Thymus (tissue), 11 donors: ENCODE data around the gene BCL2L1. TPM values are rescaled to one million over a fixed set of nuclear protein-coding genes. Genes with fewer than 3 reads are reported as not detected.

Source experiments
- DNase-seq, 9 donors: peaks; one replicate each; pipeline ENCODE4 v3.0.0-alpha.2; 2013; ENCODE audit warnings: low spot score in 9 of 9, low read depth in 6 of 9, missing footprints in 1 of 9
- H3K27ac ChIP-seq, 2 donors: one replicate each; pipeline ENCODE4 v1.5.1; 2013; ENCODE audit warnings: control low read depth in 1 of 2, low read depth in 1 of 2, low read length in 1 of 2, mild to moderate bottlenecking in 1 of 2, moderate library complexity in 1 of 2
- H3K27me3 ChIP-seq, 2 donors: one replicate each; pipeline ENCODE4 v1.5.1; 2013; ENCODE audit warnings: low read length in 1 of 2; ENCODE audit not compliant: control insufficient read depth in 2 of 2, insufficient read depth in 1 of 2
- H3K36me3 ChIP-seq, 2 donors: one replicate each; pipeline ENCODE4 v1.5.1; 2013; ENCODE audit warnings: low read length in 1 of 2, mild to moderate bottlenecking in 1 of 2, moderate library complexity in 1 of 2; ENCODE audit not compliant: control insufficient read depth in 2 of 2, insufficient read depth in 2 of 2
- H3K4me1 ChIP-seq, 2 donors: one replicate each; pipeline ENCODE4 v1.5.1; 2013; ENCODE audit warnings: low read length in 2 of 2; ENCODE audit not compliant: control insufficient read depth in 2 of 2, insufficient read depth in 2 of 2
- H3K4me3 ChIP-seq, 2 donors: one replicate each; pipeline ENCODE4 v1.5.1; 2013; ENCODE audit warnings: low read length in 2 of 2, control low read depth in 1 of 2, mild to moderate bottlenecking in 1 of 2
- H3K9me3 ChIP-seq, 2 donors: one replicate each; pipeline ENCODE4 v1.5.1; 2013; ENCODE audit warnings: low read length in 1 of 2, mild to moderate bottlenecking in 1 of 2; ENCODE audit not compliant: control insufficient read depth in 2 of 2, insufficient read depth in 1 of 2
- WGBS: extraction: QIAGEN DNeasy Blood & Tissue Kit; methylation state at CpG from one replicate; pipeline ENCODE4 v1.1.7; 2013; 5-methylcytosine and 5-hydroxymethylcytosine counted together
- polyA plus RNA-seq: library from polyadenylated mRNA; stranded (reverse); fragments of 200-250 nt; gene quantifications from one replicate; pipeline ENCODE4 v1.2.3, GENCODE V29; 2013
- total RNA-seq: library from RNA; stranded (reverse); fragments of 120-200 nt; gene quantifications from one replicate; pipeline ENCODE4 v1.2.4, GENCODE V29; 2013
- donor health status: healthy.

BCL2L1 gene
- total and polyA plus RNA-seq, 2 donors: 58.3 to 120 TPM

DNA sequence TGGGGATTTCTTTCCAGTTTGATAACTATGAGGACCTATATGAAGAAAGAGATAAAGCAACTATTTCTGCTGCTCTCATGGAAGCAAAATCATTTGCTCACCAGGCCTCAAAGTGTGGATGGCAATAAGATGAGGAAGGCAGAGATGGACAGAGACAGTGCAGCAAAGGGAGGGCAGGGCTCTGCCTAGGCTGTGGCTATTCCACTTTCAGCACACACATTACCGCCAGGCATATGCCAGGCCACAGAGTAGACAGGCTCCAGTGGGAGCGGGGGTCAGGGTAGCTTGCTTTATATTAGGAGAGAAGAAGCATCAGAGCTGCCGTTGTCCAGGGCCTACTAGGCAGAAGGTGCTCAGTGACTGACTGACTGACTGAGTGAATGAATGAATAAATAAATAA, 40.9 kb downstream of the BCL2L1 start:
- Histone ChIP-seq H3K36me3 (peaks cover 36 to 80% of the 10 kb centered on the region in 2 donors), H3K4me3 (peak overlapping the region; percentile 52 to 57), H3K27me3 (no peaks in the 10 kb centered on the region), H3K4me1 (peaks cover 81 to 99% of the 10 kb centered on the region in 2 donors), H3K27ac (peak overlapping the region; percentile 55 to 94), H3K9me3 (no peaks in the 10 kb centered on the region)
- DNase-seq: no peak
- 92% methylated on average over 3 of the region's 3 CpGs for whole genome bisulfite sequencing

DNA sequence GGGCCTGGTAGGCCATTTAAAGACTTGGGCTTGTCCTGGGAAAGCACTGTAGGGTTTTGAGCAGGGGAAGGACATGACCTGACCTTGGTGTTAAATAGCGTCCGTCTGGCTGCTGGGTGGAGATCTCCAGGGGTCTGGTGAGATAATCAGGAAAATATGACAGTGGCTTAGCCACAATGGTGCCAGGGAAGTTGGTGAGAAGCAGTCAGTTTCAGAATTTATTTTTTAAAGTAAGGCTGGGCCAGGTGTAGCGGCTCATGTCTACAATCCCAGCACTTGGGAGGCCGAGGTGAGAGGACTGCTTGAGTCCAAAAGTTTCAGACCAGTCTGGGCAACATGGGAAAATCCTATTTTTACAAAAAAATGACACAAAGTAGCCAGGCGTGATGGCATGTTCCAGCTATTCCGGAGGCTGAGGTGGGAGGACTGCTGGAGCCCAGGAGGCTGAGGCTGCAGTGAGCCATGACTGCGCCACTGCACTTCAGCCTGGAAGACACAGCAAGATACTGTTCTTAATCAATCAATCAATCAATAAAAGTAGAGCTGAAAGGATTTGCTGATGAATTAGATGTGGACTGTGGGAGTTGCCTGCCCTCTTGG, 41.4 kb downstream of the BCL2L1 start:
- Histone ChIP-seq H3K36me3 (peaks cover 40 to 80% of the 10 kb centered on the region in 2 donors), H3K4me1 (peaks cover 81 to 99% of the 10 kb centered on the region in 2 donors), H3K27me3 (no peaks in the 10 kb centered on the region), H3K4me3 (peak overlapping the region; percentile 52 to 57), H3K9me3 (no peaks in the 10 kb centered on the region), H3K27ac (peak overlapping the region; percentile 38 to 94)
- DNase-seq: no peak
- 97% methylated on average over 7 of the region's 7 CpGs for WGBS

DNA sequence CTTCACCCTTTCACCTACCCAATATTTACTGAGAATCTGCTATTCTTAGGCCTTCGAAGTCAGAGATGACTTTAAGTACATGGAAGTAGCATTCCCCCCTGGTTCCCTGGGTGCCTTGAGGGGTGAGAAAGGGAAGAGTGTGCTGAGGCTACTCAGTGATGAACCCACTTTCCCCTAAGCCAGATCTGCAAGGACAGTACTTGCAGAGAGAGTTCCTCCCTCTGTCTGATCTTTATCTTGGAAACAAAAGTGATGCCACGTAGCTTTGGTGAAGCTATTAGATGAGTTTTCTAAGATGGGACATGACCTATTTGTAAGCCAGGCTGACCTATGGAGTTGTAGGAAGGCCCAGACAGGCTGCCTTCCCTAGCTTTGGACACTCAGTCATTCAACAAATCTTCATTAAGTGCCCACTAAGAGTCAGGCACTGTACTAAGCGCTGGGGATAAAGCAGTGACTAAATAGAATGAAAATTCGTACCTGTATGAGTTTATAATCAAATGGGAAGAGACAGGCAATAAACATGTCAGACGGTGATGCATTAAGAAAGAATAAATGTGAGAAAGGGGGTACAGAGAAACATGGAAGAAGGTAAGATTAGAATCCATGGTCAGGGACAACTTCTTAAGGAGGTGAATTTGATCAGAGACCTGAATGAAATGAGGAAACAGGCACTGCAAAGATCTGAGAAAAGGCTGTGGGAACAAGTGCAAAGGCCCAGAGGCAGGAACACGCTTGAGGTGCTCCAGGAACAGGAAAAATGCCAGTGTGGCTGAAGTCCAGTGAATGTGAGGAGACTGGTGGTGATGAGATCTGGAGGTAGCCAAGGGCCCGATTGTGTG, 42.2 kb downstream of the BCL2L1 start:
- WGBS: 82% methylated on average over 7 of the region's 7 CpGs
- Histone ChIP-seq H3K36me3 (peaks cover 40 to 79% of the 10 kb centered on the region in 2 donors), H3K27ac (peak overlapping the region; percentile 38 to 94)

DNA sequence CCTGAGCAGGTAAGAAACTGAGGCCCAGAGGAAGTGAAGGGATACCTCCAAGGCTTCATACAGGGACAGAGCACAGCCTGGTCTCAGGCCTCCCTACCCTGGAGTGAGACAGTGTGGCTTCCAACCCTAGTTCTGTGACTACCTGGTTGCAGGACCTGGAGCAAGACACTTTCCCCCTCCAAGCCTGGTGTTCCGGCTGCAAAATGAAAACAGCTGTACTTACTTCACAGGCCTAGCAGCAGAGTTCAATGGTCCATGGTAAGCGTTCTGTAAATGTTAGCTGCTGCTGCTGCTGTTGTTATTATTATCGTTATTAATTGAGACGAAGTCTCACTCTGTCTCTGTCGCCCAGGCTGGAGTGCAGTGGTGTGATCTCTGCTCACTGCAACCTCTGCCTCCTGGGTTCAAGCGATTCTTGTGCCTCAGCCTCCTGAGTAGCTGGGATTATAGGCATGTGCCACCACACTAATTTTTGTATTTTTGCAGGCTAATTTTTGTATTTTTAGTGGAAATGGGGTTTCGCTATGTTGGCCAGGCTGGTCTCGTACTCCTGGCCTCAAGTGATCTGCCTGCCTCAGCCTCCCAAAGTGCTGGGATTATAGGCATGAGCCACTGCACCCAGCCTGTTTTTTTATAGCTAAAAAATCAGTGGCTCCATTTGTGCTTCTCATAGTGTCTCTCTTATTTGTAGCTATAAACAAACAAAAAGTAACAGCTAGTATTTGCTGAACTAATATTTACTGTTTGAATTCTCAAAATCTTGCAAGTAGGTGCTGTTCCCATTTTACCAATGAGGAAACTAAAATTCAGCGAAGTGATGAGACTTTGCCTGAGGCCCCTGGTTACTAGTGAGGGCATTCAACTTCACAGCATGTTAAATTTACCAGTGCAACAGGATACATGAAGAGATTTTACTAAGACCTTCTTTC, 43.0 kb downstream of the BCL2L1 start:
- H3K9me3 ChIP-seq: no peaks in the 10 kb centered on the region
- peak overlapping the region; percentile 81 to 94 for H3K27ac ChIP-seq
- H3K4me3 ChIP-seq: peak overlapping the region; percentile 18 to 57
- 92% methylated on average over 9 of the region's 9 CpGs for WGBS
- H3K4me1 ChIP-seq: peaks cover 75 to 99% of the 10 kb centered on the region in 2 donors
- H3K36me3 ChIP-seq: peaks cover 40 to 85% of the 10 kb centered on the region in 2 donors
- DNase-seq: no peak
- no peaks in the 10 kb centered on the region for H3K27me3 ChIP-seq

More for the DNA sequence above, 42.2 kb downstream of the BCL2L1 start:
- no peaks in the 10 kb centered on the region for H3K27me3 ChIP-seq
- no peak for DNase-seq
- no peaks in the 10 kb centered on the region for H3K9me3 ChIP-seq
- peak overlapping the region in 1 of 2 donors; percentile 57 for H3K4me3 ChIP-seq
- H3K4me1 ChIP-seq: peaks cover 80 to 99% of the 10 kb centered on the region in 2 donors

DNA sequence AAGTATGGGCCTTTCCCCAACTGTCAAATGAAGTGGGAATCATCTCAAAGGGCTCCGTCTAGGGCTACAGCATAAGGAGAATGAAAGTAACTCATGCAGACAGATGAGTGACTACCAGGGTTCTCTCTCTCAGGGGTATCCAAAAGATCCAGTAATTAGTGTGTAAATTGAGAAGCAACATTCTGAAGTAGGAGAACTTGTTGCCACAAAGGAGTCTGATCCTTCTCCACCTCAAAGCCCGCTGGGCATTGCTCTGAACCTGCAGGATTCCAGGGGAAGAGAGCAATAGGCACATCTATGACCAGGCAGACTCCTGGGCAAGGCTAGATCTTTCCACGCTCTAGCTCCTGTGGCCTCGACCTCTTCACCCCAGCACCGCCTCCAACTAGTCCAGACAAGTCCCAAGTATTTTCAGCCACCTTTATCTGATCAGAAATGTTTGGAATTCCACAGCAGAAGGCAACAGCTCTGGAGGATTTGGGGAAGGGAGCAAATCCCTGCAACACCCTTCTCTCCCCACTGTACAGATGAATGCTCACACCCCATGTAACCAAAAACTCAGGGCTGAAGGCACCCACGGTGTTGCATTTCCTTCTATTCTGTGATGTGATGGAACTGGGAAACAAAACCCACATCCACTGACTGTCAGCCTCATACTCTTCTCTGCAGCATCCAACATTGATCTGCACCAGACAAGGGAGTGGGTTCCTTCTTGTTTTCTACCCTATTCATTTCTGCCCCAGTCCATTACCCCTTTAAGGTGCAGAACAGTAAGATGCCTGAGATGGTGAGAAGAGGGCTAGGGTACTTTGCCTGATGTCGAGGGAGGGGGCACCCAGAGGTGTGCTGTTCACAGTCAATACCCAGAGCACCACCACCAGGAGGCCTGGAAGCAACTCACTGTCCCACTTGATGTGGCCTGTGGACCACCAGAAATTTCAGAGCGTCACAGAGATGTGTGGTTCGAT, 44.0 kb downstream of the BCL2L1 start:
- 79% methylated on average over 9 of the region's 9 CpGs for WGBS
- peak overlapping the region; percentile 81 to 94 for H3K27ac ChIP-seq
- peaks cover 79 to 99% of the 10 kb centered on the region in 2 donors for H3K4me1 ChIP-seq
- peaks cover 40 to 90% of the 10 kb centered on the region in 2 donors for H3K36me3 ChIP-seq
- no peaks in the 10 kb centered on the region for H3K27me3 ChIP-seq
- H3K9me3 ChIP-seq: no peaks in the 10 kb centered on the region
- peak overlapping the region; percentile 17 to 18 for H3K4me3 ChIP-seq
- DNase-seq: no peak

DNA sequence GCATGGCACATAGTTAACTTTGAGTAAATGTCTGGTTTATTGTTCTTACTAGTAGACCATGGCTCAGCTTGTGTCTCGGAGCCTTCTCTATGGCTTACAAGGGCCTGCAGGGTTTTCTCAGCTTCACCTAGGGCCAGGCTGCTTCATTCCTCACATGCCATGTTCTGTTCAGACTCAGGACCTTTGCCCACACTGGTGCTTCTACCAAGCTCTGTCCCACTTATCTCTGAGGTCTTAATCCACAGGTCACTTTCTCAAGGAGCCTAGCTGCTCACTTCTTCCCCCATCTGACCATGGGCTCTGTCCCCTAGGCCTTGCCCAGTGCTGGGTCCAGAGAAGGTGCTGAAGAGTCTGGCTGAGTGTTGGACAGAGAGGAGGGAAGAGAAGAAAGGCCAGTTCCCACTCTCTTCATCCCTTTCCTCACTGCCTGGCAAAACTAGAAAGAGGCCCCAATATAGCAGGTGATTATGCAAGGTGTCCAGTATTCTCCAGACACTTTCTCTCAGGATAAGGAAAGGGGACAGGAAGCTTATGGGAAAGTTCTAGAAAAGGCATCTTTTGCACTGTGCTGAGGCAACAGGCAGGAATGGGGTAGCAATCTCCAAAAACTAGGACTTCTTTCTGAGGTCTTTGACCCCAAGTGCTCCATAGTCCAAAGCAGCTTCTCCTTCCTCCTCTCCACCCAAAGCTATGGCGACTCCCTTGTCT, 45.0 kb downstream of the BCL2L1 start:
- no peaks in the 10 kb centered on the region for H3K9me3 ChIP-seq
- DNase-seq: no peak
- H3K27me3 ChIP-seq: no peaks in the 10 kb centered on the region
- 96% methylated on average over 2 of the region's 2 CpGs for WGBS
- H3K27ac ChIP-seq: peak overlapping the region; percentile 81 to 94
- H3K4me3 ChIP-seq: peak overlapping the region in 1 of 2 donors; percentile 4
- peaks cover 76 to 99% of the 10 kb centered on the region in 2 donors for H3K4me1 ChIP-seq
- peaks cover 38 to 93% of the 10 kb centered on the region in 2 donors for H3K36me3 ChIP-seq

DNA sequence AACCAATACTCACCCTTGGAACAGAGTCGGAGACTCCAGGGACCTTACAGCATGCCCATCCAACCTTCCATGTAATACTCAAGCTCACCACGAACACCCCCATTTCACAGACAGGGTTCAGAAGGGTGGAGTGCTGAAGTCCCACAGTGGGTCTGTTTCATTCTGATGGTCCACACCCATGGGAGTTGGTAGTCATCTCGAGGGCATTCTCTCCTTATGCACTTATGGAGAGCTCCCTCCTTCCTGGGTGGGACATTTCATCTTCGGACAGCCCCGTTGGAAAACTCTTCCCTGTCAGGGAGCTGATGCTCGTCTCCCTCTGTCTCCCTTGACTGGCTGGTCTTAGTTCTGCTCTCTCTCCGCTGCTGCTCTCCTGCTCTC, 46.1 kb downstream of the BCL2L1 start:
- Histone ChIP-seq H3K4me1 (peaks cover 69 to 94% of the 10 kb centered on the region in 2 donors), H3K27ac (peak overlapping the region; percentile 68 to 94), H3K36me3 (peaks cover 37 to 88% of the 10 kb centered on the region in 2 donors), H3K27me3 (no peaks in the 10 kb centered on the region), H3K9me3 (no peaks in the 10 kb centered on the region), H3K4me3 (peak overlapping the region; percentile 47 to 52)
- WGBS: 94% methylated on average over 7 of the region's 7 CpGs
- DNase-seq: no peak
